ENCODE data around the gene FURIN.
"Not testable (repeated sequence)": the region's sequence is repeated elsewhere in the genome, so short reads cannot be mapped to it uniquely, and the experiment has no call there.

FURIN gene

DNA sequence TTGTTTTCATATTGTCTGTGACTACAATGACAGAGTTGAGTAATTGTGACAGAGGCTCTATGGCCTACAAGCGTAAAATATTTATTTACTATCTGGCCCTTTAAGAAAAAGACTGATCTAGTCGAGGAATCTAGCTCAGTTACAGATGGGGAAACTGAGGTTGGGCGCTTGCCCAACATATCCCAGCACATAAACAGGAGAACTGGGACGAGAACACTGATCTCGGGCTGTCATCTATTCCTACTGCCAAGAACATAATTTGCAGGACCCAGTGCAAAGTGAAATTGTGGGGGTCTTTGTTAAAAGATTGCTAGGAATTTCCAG, 17.9 kb downstream of the FURIN start:
- TF ChIP-seq POLR2A (IDR thresholded peaks at IDR 0.05; ENCODE audit: low read depth, low read length), result no peak

GRCh38 chr15:90887037-90887481, 18.7 kb downstream of the FURIN start:
- TF ChIP-seq POLR2A (IDR thresholded peaks at IDR 0.05; ENCODE audit: low read depth, low read length), result no peak
- DNase-seq (ENCODE audit: insufficient read length, low spot score), result no peak
- no peak for FAIRE-seq

More for the DNA sequence above, 17.9 kb downstream of the FURIN start:
- DNase-seq (ENCODE audit: insufficient read length, low spot score) (no peak), FAIRE-seq (no peak)

DNA sequence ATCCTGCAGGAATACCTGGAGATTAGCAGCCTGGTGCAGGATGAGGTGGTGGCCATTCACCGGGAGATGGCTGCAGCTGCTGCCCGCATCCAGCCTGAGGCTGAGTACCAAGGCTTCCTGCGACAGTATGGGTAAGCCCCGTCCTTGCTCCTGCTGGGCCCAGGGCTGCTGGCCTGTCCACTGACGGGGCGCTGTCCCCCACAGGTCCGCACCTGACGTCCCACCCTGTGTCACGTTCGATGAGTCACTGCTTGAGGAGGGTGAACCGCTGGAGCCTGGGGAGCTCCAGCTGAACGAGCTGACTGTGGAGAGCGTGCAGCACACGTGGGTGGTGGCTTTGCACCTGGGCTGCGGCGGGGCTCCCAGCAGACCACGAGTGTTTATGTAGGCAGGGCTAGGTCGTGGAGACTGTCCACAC, 20.9 kb downstream of the FURIN start:
- FAIRE-seq, result no peak
- TF ChIP-seq POLR2A (IDR thresholded peaks at IDR 0.05; ENCODE audit: low read depth, low read length), result no peak
- DNase-seq (ENCODE audit: insufficient read length, low spot score), result no peak

DNA sequence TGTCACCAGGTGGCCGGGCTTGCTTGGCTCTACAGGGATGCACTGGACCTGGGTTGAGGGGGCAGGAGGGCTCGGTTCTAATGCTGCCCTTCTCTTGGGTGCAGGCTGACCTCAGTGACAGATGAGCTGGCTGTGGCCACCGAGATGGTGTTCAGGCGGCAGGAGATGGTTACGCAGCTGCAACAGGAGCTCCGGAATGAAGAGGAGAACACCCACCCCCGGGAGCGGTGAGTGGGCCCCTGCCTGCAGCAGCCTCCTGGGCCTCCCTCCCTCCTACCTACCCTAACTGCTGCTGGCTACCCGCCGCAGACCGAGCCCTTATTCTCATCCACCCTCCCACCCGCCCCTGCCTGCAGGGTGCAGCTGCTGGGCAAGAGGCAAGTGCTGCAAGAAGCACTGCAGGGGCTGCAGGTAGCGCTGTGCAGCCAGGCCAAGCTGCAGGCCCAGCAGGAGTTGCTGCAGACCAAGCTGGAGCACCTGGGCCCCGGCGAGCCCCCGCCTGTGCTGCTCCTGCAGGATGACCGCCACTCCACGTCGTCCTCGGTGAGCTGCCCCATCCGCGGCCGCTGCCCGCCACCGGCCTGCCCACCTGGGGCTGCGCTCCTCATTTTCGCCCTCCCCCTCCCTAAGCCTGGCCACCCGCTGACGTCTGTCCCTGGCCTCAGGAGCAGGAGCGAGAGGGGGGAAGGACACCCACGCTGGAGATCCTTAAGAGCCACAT, 21.5 kb downstream of the FURIN start:
- DNase-seq (ENCODE audit: insufficient read length, low spot score) (no peak), FAIRE-seq (no peak)

GRCh38 chr15:90890839-90891238, 22.5 kb downstream of the FURIN start:
- no peak for FAIRE-seq
- no peak for DNase-seq (ENCODE audit: insufficient read length, low spot score)
- TF ChIP-seq POLR2A (IDR thresholded peaks at IDR 0.05; ENCODE audit: low read depth, low read length), result no peak

More for the DNA sequence above, 21.5 kb downstream of the FURIN start:
- TF ChIP-seq POLR2A (IDR thresholded peaks at IDR 0.05; ENCODE audit: low read depth, low read length), result no peak

GRCh38 chr15:90891346-90891949, 23.1 kb downstream of the FURIN start:
- no peak for TF ChIP-seq POLR2A (IDR thresholded peaks at IDR 0.05; ENCODE audit: low read depth, low read length)
- DNase-seq (ENCODE audit: insufficient read length, low spot score) (no peak), FAIRE-seq (no peak)

DNA sequence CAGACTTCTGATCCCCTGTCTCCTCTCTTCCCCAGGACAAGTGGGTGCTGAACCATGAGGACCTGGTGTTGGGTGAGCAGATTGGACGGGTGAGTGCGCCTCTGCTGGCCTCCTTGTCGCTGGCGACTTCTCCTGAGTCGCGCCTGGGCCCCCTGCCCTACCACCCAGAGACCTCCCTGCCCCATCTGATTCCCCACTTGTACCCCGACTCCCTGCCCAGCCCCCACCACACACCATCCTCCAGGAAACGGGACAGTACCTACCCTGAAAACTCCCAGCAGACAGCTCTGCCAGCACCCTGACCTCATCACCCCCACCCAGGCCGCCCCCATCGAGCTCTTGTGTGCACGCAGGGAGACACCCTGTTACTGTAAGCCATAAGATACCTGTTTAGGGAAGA, 23.6 kb downstream of the FURIN start:
- no peak for DNase-seq (ENCODE audit: insufficient read length, low spot score)
- no peak for FAIRE-seq
- no peak for TF ChIP-seq POLR2A (IDR thresholded peaks at IDR 0.05; ENCODE audit: low read depth, low read length)

GRCh38 chr15:90892498-90893174, 24.2 kb downstream of the FURIN start:
- FAIRE-seq, result no peak
- DNase-seq (ENCODE audit: insufficient read length, low spot score), result no peak
- TF ChIP-seq POLR2A (IDR thresholded peaks at IDR 0.05; ENCODE audit: low read depth, low read length), result no peak

GRCh38 chr15:90893175-90894090, 25.0 kb downstream of the FURIN start:
- no peak for FAIRE-seq
- TF ChIP-seq POLR2A (IDR thresholded peaks at IDR 0.05; ENCODE audit: low read depth, low read length), result no peak
- DNase-seq (ENCODE audit: insufficient read length, low spot score), result no peak

DNA sequence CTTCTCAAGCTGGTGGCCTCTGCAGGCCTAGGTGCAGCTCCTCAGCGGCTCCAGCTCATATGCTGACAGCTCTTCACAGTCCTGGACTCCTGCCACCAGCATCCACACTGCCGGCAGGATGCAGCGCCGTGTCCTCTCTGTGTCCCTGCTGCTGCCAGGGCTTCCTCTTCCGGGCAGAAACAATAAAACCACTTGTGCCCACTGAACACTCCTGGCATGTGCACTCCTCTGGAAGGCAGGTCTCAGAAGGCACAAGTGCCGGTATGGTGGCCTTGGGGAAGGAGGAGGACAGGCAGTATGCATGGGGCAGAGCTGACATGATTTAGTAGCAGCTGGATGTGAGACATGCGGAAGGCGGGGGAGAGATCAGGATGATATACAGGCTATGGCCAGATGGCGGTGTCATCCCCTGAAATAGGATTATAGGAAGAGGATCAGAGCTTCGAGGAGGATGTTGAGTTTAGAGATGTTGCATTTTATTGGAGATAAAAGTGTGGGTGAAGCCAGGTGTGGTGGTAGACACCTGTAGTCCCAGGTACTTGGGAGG, 27.3 kb downstream of the FURIN start:
- DNase-seq (ENCODE audit: insufficient read length, low spot score) (no peak), FAIRE-seq (no peak)
- TF ChIP-seq POLR2A (IDR thresholded peaks at IDR 0.05; ENCODE audit: low read depth, low read length), result no peak

DNA sequence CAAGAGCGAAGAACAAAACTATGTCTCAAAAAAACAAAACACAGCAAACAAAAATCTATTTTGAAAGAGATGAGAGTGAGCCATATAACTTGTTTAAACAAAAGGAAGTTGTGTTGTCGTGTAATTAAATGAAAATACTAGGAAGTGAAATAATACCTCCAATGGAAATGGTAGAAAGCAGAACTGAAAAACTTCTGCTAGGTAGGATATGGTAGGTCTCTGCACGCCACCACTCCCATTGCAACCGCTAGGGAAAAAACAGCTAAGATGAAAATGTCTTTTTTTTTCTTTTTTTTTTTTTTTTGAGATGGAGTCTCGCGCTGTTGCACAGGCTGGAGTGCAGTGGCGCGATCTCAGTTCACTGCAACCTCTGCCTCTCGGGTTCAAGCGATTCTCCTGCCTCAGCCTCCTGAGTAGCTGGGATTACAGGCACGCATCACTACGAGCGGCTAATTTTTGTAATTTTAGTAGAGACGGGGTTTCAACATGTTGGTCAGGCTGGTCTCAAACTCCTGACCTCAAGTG, 28.8 kb downstream of the FURIN start:
- DNase-seq (ENCODE audit: insufficient read length, low spot score); FAIRE-seq: not testable (repeated sequence)

DNA sequence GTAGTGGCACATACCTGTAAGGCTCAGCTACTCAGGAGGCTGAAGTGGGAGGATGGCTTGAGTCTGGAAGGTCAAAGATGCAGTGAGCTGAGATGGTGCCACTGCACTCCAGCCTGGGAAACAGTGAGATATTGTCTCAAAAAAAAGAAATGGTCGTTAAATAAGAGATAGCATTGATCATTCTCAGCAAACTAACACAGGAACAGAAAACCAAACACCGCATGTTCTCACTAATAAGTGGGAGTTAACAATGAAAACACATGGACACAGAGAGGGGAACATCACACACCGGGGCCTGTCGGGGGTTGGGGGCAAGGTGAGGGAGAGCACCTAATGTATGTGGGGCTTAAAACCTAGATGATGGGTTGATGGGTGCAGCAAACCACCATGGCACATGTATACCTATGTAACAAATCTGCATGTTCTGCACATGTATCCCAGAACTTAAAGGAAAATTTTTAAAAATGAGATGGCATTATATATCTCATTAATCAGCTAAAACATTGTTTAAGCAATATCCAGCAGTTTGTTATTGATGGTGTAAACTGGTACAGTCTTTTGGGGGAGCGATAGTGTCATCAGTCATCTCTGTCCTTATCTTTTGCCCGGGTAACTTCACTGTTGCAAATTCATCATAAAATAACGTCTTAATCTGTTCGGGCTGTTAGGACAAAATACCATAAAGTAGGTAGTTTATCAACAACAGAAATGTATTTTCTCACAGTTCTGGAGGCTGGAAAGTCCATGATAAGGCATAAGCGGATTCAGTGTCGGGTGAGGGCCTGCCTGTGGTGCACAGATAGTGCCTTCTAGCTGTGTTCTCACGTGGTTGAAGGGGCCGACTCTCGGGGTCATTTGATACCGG, 33.0 kb downstream of the FURIN start:
- DNase-seq (ENCODE audit: insufficient read length, low spot score), result no peak
- FAIRE-seq, result no peak
- no peak for TF ChIP-seq POLR2A (IDR thresholded peaks at IDR 0.05; ENCODE audit: low read depth, low read length)
